Measurements from ENCODE around the gene PCDHGA8. TPM values are rescaled to one million over a fixed set of nuclear protein-coding genes. Genes with fewer than 3 reads are reported as not detected.

Gene PCDHGA8
- total RNA-seq, 1 experiment from 2014 or later = 0.18 TPM

- DNase-seq (ENCODE audit: low read depth, low spot score) (no peak), ATAC-seq (no peak)
- Histone ChIP-seq H3K4me3 (ENCODE audit: low read depth in 2 of 2, low read length in 2 of 2) (no peak overlapping the region), H3K27me3 (ENCODE audit: control insufficient read depth, insufficient read depth, low read length) (no peaks in the 10 kb centered on the region), H3K4me1 (ENCODE audit: control insufficient read depth, insufficient read depth, low read length) (no peaks in the 10 kb centered on the region), H3K36me3 (ENCODE audit: control insufficient read depth, insufficient read depth, low read length) (no peaks in the 10 kb centered on the region), H3K27ac (ENCODE audit: low read length) (no peak overlapping the region), H3K9me3 (ENCODE audit: control insufficient read depth, insufficient read depth, low read depth, low read length) (peaks cover 13% of the 10 kb centered on the region; the same call in 1 of the 2 replicates)
- TF ChIP-seq REST (IDR thresholded peaks at IDR 0.05; ENCODE audit: insufficient read depth in 1 of 2, low read depth in 2 of 2, low read length in 1 of 2) (no peak), CTCF (IDR thresholded peaks at IDR 0.05) (no peak), POLR2AphosphoS5 (IDR thresholded peaks at IDR 0.05; ENCODE audit: low read depth, low read length) (no peak), SIN3A (IDR thresholded peaks at IDR 0.05; ENCODE audit: borderline replicate concordance, insufficient read depth, low read depth, low read length) (no peak), TCF7L2 (IDR thresholded peaks at IDR 0.05; ENCODE audit: low read depth, low read length) (no peak)
- no TSS peak for BruUV-seq (replicated peaks)
- CTCF ChIA-PET = no interaction called here
- POLR2A ChIA-PET = no interaction called here
- in situ Hi-C loops (cut with HindIII; ENCODE audit: low pct_unique_long_range_greater_than_20kb, low sequenced_read_pairs) (no loop called here), intact Hi-C loops (cut with micrococcal nuclease; ENCODE audit: unreplicated experiment) (loop anchor here (10.0 kb wide), 1 partner anchor 49 kb away; the partner anchor contains the start of genes PCDHGA10 and PCDHGB7)
Measured at GRCh38 chr5:141366016-141366896, 26.2 kb upstream of the PCDHGA8 start.

GRCh38 chr5:141369994-141370848, 22.2 kb upstream of the PCDHGA8 start, which contains the start of gene PCDHGB3:
PCDHGB3 (plus strand) TSS chr5:141370242; CDS start chr5:141370395, 153 bp downstream.
- Histone ChIP-seq H3K9me3 (ENCODE audit: control insufficient read depth, insufficient read depth, low read depth, low read length) (peaks cover 7% of the 10 kb centered on the region; the same call in 1 of the 2 replicates), H3K4me3 (ENCODE audit: low read depth in 2 of 2, low read length in 2 of 2) (no peak within 1 kb of the TSS), H3K27ac (ENCODE audit: low read length) (no peak within 1 kb of the TSS), H3K4me1 (ENCODE audit: control insufficient read depth, insufficient read depth, low read length) (no peaks in the 10 kb centered on the region), H3K27me3 (ENCODE audit: control insufficient read depth, insufficient read depth, low read length) (no peaks in the 10 kb centered on the region), H3K36me3 (ENCODE audit: control insufficient read depth, insufficient read depth, low read length) (no peaks in the 10 kb centered on the region)
- in situ Hi-C loops (cut with HindIII; ENCODE audit: low pct_unique_long_range_greater_than_20kb, low sequenced_read_pairs) (no loop called here), intact Hi-C loops (cut with micrococcal nuclease; ENCODE audit: unreplicated experiment) (loop anchor here (10.0 kb wide), 1 partner anchor 45 kb away; the partner anchor contains the start of genes PCDHGA10 and PCDHGB7)
- TF ChIP-seq POLR2AphosphoS5 (IDR thresholded peaks at IDR 0.05; ENCODE audit: low read depth, low read length) = no peak
- TF ChIP-seq CTCF (IDR thresholded peaks at IDR 0.05) = no peak
- TF ChIP-seq SIN3A (IDR thresholded peaks at IDR 0.05; ENCODE audit: borderline replicate concordance, insufficient read depth, low read depth, low read length) = no peak
- no peak for TF ChIP-seq REST (IDR thresholded peaks at IDR 0.05; ENCODE audit: insufficient read depth in 1 of 2, low read depth in 2 of 2, low read length in 1 of 2)
- no peak for TF ChIP-seq TCF7L2 (IDR thresholded peaks at IDR 0.05; ENCODE audit: low read depth, low read length)
- ATAC-seq (no peak), DNase-seq (ENCODE audit: low read depth, low spot score) (no peak)
- ChIA-PET CTCF (interaction anchor here (0.7 kb wide), 1 partner anchor 147 kb away, joined by 3 read pairs; the partner anchor contains the start of gene PCDHB14), POLR2A (no interaction called here)
- BruUV-seq (replicated peaks) = no TSS peak

Data from Panc1 (cell line).